CD4-positive, alpha-beta T cell treated with Interleukin-12 subunit alpha and Interleukin-12 subunit beta, for 1 hour (primary cell): Measurements from ENCODE around the gene JAK3.
A peak's percentile ranks its signal among the peaks of the same experiment; 100 is the strongest.
"Not testable (repeated sequence)": the region's sequence is repeated elsewhere in the genome, so short reads cannot be mapped to it uniquely, and the experiment has no call there.

Experiments used
- DNase-seq: peaks from one replicate; pipeline ENCODE4 v3.0.0-alpha.2; 2020

The JAK3 gene

GRCh38 chr19:17802137-17802858 lies 45.5 kb downstream of the JAK3 start:
- DNase-seq, result no peak

GRCh38 chr19:17798599-17798998 lies 49.2 kb downstream of the JAK3 start:
- DNase-seq, result not testable (repeated sequence)

- DNase-seq, result no peak
Observed at GRCh38 chr19:17797424-17798201, 50.2 kb downstream of the JAK3 start.

- DNase-seq, result no peak
Observed at GRCh38 chr19:17796838-17797423, 50.9 kb downstream of the JAK3 start.

- no peak for DNase-seq
Observed at GRCh38 chr19:17796013-17796837, 51.6 kb downstream of the JAK3 start.

- no peak for DNase-seq
Observed at GRCh38 chr19:17795495-17795856, 52.3 kb downstream of the JAK3 start.

GRCh38 chr19:17794731-17795494 lies 52.9 kb downstream of the JAK3 start, which contains the start of gene B3GNT3:
TSS of gene B3GNT3 (plus strand) at chr19:17795138. CDS start at chr19:17807808, 12,670 bp downstream.
- DNase-seq, result no peak

GRCh38 chr19:17794412-17794730 lies 53.4 kb downstream of the JAK3 start:
- DNase-seq, result no peak

- no peak for DNase-seq
Observed at GRCh38 chr19:17790059-17790780, 57.6 kb downstream of the JAK3 start.

GRCh38 chr19:17788632-17789031 lies 59.1 kb downstream of the JAK3 start:
- DNase-seq, result no peak

- DNase-seq, result no peak
Observed at GRCh38 chr19:17787274-17787913, 60.4 kb downstream of the JAK3 start.

- peak; percentile 75 for DNase-seq
Observed at GRCh38 chr19:17784201-17785008, 63.4 kb downstream of the JAK3 start.

- not testable (repeated sequence) for DNase-seq
Observed at GRCh38 chr19:17783721-17784120, 64.1 kb downstream of the JAK3 start.

- no peak for DNase-seq
Observed at GRCh38 chr19:17780781-17781180, 67.0 kb downstream of the JAK3 start.

- no peak for DNase-seq
Observed at GRCh38 chr19:17778968-17779929, 68.5 kb downstream of the JAK3 start.

- DNase-seq, result peak; percentile 49
Observed at GRCh38 chr19:17778251-17778967, 69.4 kb downstream of the JAK3 start.

GRCh38 chr19:17777840-17778239 lies 69.9 kb downstream of the JAK3 start:
- not testable (repeated sequence) for DNase-seq
